Liver (tissue), 9 donors: ENCODE data around the gene TMEM98. TPM values are rescaled to one million over a fixed set of nuclear protein-coding genes. Genes with fewer than 3 reads are reported as not detected.

Experiments
- DNase-seq: peaks from one replicate; pipeline ENCODE4 v3.0.0-alpha.2; 2017; ENCODE audit warnings: low spot score
- H3K27ac ChIP-seq, 2 donors: one replicate each; pipeline ENCODE4 v1.7.0; 2013; ENCODE audit warnings: inconsistent platforms in 2 of 2, low read length in 2 of 2, control low read depth in 1 of 2, low read depth in 1 of 2, mild to moderate bottlenecking in 1 of 2
- H3K27me3 ChIP-seq, 4 donors: one replicate each; pipeline versions ENCODE4 v1.6.1 to v1.7.0; 2013; ENCODE audit warnings: low read length in 3 of 4, inconsistent platforms in 1 of 4, mild to moderate bottlenecking in 1 of 4, moderate library complexity in 1 of 4; ENCODE audit not compliant: control insufficient read depth in 4 of 4, insufficient read depth in 4 of 4
- H3K36me3 ChIP-seq, 4 donors: one replicate each; pipeline versions ENCODE4 v1.6.1 to v1.7.0; 2013; ENCODE audit warnings: low read length in 3 of 4, mild to moderate bottlenecking in 3 of 4, low read depth in 1 of 4, moderate library complexity in 1 of 4; ENCODE audit not compliant: control insufficient read depth in 4 of 4, insufficient read depth in 3 of 4
- H3K4me1 ChIP-seq, 4 donors: one replicate each; pipeline versions ENCODE4 v1.6.1 to v1.7.0; 2013; ENCODE audit warnings: low read length in 3 of 4, mild to moderate bottlenecking in 3 of 4, moderate library complexity in 1 of 4; ENCODE audit not compliant: control insufficient read depth in 4 of 4, insufficient read depth in 4 of 4
- H3K4me3 ChIP-seq, 3 donors: one replicate each; pipeline versions ENCODE4 v1.6.1 to v1.7.0; 2013; ENCODE audit warnings: low read length in 3 of 3, control low read depth in 1 of 3, low read depth in 1 of 3, mild to moderate bottlenecking in 1 of 3
- H3K9ac ChIP-seq, 2 donors: one replicate each; pipeline ENCODE4 v1.7.0; 2013; ENCODE audit warnings: low read length in 2 of 2, mild to moderate bottlenecking in 2 of 2, moderate library complexity in 2 of 2, control low read depth in 1 of 2, low read depth in 1 of 2
- H3K9me3 ChIP-seq, 4 donors: one replicate each; pipeline versions ENCODE4 v1.6.1 to v1.7.0; 2013; ENCODE audit warnings: low read length in 3 of 4; ENCODE audit not compliant: control insufficient read depth in 4 of 4
- ATF3 ChIP-seq: IDR thresholded peaks from 2 replicates; pipeline ENCODE4 v1.6.1; 2016; ENCODE audit warnings: antibody characterized with exemption
- EGR1 ChIP-seq, 2 donors: IDR thresholded peaks; 2 replicates each; pipeline ENCODE4 v1.6.1; 2016 to 2018; ENCODE audit warnings: antibody characterized with exemption in 2 of 2, low read depth in 2 of 2
- FOXA2 ChIP-seq: IDR thresholded peaks from 2 replicates; pipeline ENCODE4 v1.6.1; 2016; ENCODE audit warnings: antibody characterized with exemption
- HNF4A ChIP-seq, 2 donors: conservative IDR thresholded peaks; 2 replicates each; pipeline ENCODE4 v1.6.1; 2016; ENCODE audit warnings: antibody characterized with exemption in 2 of 2, mild to moderate bottlenecking in 2 of 2
- HNF4G ChIP-seq: IDR thresholded peaks from 2 replicates; pipeline ENCODE4 v1.6.1; 2016; ENCODE audit warnings: antibody characterized with exemption
- JUND ChIP-seq, 2 donors: IDR thresholded peaks; 2 replicates each; pipeline ENCODE4 v1.6.1; 2016; ENCODE audit warnings: antibody characterized with exemption in 2 of 2
- RAD21 ChIP-seq, 2 donors: IDR thresholded peaks; 2 replicates each; pipeline ENCODE4 v1.6.1; 2016; ENCODE audit warnings: antibody characterized with exemption in 2 of 2, mild to moderate bottlenecking in 2 of 2
- RXRA ChIP-seq, 2 donors: IDR thresholded peaks; 2 replicates each; pipeline ENCODE4 v1.6.1; 2017 to 2018; ENCODE audit warnings: antibody characterized with exemption in 2 of 2, mild to moderate bottlenecking in 1 of 2
- SP1 ChIP-seq: IDR thresholded peaks from 2 replicates; pipeline ENCODE4 v1.6.1; 2018; ENCODE audit warnings: antibody characterized with exemption, mild to moderate bottlenecking
- TAF1 ChIP-seq: conservative IDR thresholded peaks from 2 replicates; pipeline ENCODE4 v1.6.1; 2016; ENCODE audit warnings: antibody characterized with exemption, mild to moderate bottlenecking
- YY1 ChIP-seq: IDR thresholded peaks from 2 replicates; pipeline ENCODE4 v1.6.1; 2016; ENCODE audit warnings: antibody characterized with exemption, mild to moderate bottlenecking
- ZBTB33 ChIP-seq: IDR thresholded peaks from 2 replicates; pipeline ENCODE4 v1.6.1; 2016; ENCODE audit warnings: antibody characterized with exemption
- WGBS: extraction: QIAGEN DNeasy Blood & Tissue Kit; methylation state at CpG from one replicate; pipeline ENCODE4 v1.1.7; 2013; 5-methylcytosine and 5-hydroxymethylcytosine counted together
- polyA plus RNA-seq, 2 donors: library from polyadenylated mRNA; stranded (reverse) in 1 of 2; unstranded in 1 of 2; fragments of 200-250 nt in 1 of 2; fragments of >200 nt in 1 of 2; fragmentation: Nextera tagmentation in 1 of 2; extraction: Ambion mirVana in 1 of 2; gene quantifications; one replicate each; pipeline versions ENCODE4 v1.2.1 to v1.2.3, GENCODE V29; 2013 to 2015
- total RNA-seq, 2 donors: library from RNA; depleted of rRNA; stranded (reverse); fragments of >200 nt; gene quantifications; one replicate each; pipeline ENCODE4 v1.2.3, GENCODE V29; 2014
- TF ChIP-seq, protein P1 (sequence below): IDR thresholded peaks from 2 replicates; pipeline ENCODE4 v1.6.1; 2016; ENCODE audit warnings: antibody characterized with exemption
- TF ChIP-seq, protein P2 (sequence below): IDR thresholded peaks from 2 replicates; pipeline ENCODE4 v1.6.1; 2016; ENCODE audit warnings: antibody characterized with exemption, mild to moderate bottlenecking
- TF ChIP-seq, protein P3 (sequence below): fragments of 150-350 bp; IDR thresholded peaks from 2 replicates; pipeline ENCODE4 v1.5.1; 2017; ENCODE audit warnings: improper control_type of control experiment, low read depth, low read length; ENCODE audit not compliant: missing input control
- donor health status: healthy.
- donor health status: healthy.
- donor health status: healthy.
- donor health status: healthy.
- donor health status: healthy.

Gene TMEM98
- total and polyA plus RNA-seq, 4 donors, result 7.0 to 17.5 (median 10.7) TPM

- Histone ChIP-seq H3K27ac (no peak overlapping the region), H3K27me3 (no peaks in the 10 kb centered on the region), H3K36me3 (no peaks in the 10 kb centered on the region), H3K4me1 (no peaks in the 10 kb centered on the region), H3K9me3 (peaks cover 0 to 3% (median under 1%) of the 10 kb centered on the region in 4 donors), H3K4me3 (no peak overlapping the region), H3K9ac (no peak overlapping the region)
- DNase-seq, result no peak
- no peak for TF ChIP-seq ZBTB33
- TF ChIP-seq, protein P1, sequence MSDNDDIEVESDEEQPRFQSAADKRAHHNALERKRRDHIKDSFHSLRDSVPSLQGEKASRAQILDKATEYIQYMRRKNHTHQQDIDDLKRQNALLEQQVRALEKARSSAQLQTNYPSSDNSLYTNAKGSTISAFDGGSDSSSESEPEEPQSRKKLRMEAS, result no peak
- no peak for TF ChIP-seq ATF3
- no peak for TF ChIP-seq FOXA2
- no peak for TF ChIP-seq HNF4A (conservative IDR thresholded peaks at IDR 0.05)
- TF ChIP-seq RAD21 (IDR thresholded peaks at IDR 0.05), result no peak
- no peak for TF ChIP-seq TAF1
- no peak for TF ChIP-seq SP1
- TF ChIP-seq EGR1 (IDR thresholded peaks at IDR 0.05; ENCODE audit: low read depth in 2 of 2), result no peak
- no peak for TF ChIP-seq YY1
- no peak for TF ChIP-seq HNF4G
- TF ChIP-seq, protein P2, sequence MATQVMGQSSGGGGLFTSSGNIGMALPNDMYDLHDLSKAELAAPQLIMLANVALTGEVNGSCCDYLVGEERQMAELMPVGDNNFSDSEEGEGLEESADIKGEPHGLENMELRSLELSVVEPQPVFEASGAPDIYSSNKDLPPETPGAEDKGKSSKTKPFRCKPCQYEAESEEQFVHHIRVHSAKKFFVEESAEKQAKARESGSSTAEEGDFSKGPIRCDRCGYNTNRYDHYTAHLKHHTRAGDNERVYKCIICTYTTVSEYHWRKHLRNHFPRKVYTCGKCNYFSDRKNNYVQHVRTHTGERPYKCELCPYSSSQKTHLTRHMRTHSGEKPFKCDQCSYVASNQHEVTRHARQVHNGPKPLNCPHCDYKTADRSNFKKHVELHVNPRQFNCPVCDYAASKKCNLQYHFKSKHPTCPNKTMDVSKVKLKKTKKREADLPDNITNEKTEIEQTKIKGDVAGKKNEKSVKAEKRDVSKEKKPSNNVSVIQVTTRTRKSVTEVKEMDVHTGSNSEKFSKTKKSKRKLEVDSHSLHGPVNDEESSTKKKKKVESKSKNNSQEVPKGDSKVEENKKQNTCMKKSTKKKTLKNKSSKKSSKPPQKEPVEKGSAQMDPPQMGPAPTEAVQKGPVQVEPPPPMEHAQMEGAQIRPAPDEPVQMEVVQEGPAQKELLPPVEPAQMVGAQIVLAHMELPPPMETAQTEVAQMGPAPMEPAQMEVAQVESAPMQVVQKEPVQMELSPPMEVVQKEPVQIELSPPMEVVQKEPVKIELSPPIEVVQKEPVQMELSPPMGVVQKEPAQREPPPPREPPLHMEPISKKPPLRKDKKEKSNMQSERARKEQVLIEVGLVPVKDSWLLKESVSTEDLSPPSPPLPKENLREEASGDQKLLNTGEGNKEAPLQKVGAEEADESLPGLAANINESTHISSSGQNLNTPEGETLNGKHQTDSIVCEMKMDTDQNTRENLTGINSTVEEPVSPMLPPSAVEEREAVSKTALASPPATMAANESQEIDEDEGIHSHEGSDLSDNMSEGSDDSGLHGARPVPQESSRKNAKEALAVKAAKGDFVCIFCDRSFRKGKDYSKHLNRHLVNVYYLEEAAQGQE, result no peak
- TF ChIP-seq, protein P3, sequence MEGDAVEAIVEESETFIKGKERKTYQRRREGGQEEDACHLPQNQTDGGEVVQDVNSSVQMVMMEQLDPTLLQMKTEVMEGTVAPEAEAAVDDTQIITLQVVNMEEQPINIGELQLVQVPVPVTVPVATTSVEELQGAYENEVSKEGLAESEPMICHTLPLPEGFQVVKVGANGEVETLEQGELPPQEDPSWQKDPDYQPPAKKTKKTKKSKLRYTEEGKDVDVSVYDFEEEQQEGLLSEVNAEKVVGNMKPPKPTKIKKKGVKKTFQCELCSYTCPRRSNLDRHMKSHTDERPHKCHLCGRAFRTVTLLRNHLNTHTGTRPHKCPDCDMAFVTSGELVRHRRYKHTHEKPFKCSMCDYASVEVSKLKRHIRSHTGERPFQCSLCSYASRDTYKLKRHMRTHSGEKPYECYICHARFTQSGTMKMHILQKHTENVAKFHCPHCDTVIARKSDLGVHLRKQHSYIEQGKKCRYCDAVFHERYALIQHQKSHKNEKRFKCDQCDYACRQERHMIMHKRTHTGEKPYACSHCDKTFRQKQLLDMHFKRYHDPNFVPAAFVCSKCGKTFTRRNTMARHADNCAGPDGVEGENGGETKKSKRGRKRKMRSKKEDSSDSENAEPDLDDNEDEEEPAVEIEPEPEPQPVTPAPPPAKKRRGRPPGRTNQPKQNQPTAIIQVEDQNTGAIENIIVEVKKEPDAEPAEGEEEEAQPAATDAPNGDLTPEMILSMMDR, result no peak
- no peak for TF ChIP-seq JUND (IDR thresholded peaks at IDR 0.05)
- TF ChIP-seq RXRA (IDR thresholded peaks at IDR 0.05), result no peak
- WGBS, result 71% methylated on average over 3 of the region's 3 CpGs
These were observed 60.6 kb downstream of the TMEM98 start for GRCh38 chr17:32988481-32989101.
